Astrocyte (in vitro differentiated cells and primary cell): ENCODE measurements around the gene USPL1. TPM values are rescaled to one million over a fixed set of nuclear protein-coding genes. Genes with fewer than 3 reads are reported as not detected.

Source experiments
- DNase-seq: peaks from one replicate; pipeline ENCODE4 v3.0.0-alpha.2; 2010; ENCODE audit warnings: low read depth
- FAIRE-seq: peaks from 2 replicates; lab custom pipeline; 2011; peaks lifted over from hg19 to GRCh38; lab: Jason Lieb, UNC
- H2AFZ ChIP-seq: 2 replicates; pipeline ENCODE4 v1.6.0; 2012; ENCODE audit warnings: low read depth, low read length, inconsistent platforms
- H3K27ac ChIP-seq: 2 replicates; pipeline ENCODE4 v1.5.1; 2011; ENCODE audit warnings: low read depth, low read length, inconsistent platforms
- H3K27me3 ChIP-seq: 2 replicates; pipeline ENCODE4 v1.6.0; 2011; ENCODE audit warnings: low read length, inconsistent platforms; ENCODE audit not compliant: insufficient read depth
- H3K36me3 ChIP-seq: 2 replicates; pipeline ENCODE4 v1.5.1; 2011; ENCODE audit warnings: low read length, inconsistent platforms; ENCODE audit not compliant: insufficient read depth
- H3K4me1 ChIP-seq: 2 replicates; pipeline ENCODE4 v1.5.1; 2011; ENCODE audit warnings: low read length, inconsistent platforms; ENCODE audit not compliant: insufficient read depth
- H3K4me2 ChIP-seq: 2 replicates; pipeline ENCODE4 v1.6.0; 2012; ENCODE audit warnings: low read length, inconsistent platforms
- H3K4me3 ChIP-seq: 2 replicates; pipeline ENCODE4 v1.5.1; 2011; ENCODE audit warnings: low read depth, mild to moderate bottlenecking, low read length, inconsistent platforms; ENCODE audit not compliant: insufficient read depth
- H3K79me2 ChIP-seq: 2 replicates; pipeline ENCODE4 v1.6.0; 2012; ENCODE audit warnings: mild to moderate bottlenecking, low read length, inconsistent platforms; ENCODE audit not compliant: insufficient read depth
- H3K9ac ChIP-seq: 2 replicates; pipeline ENCODE4 v1.6.0; 2012; ENCODE audit warnings: mild to moderate bottlenecking, low read length, inconsistent platforms
- H3K9me3 ChIP-seq: 2 replicates; pipeline ENCODE4 v1.5.1; 2012; ENCODE audit warnings: low read depth, mild to moderate bottlenecking, low read length, inconsistent platforms; ENCODE audit not compliant: insufficient read depth
- H4K20me1 ChIP-seq: 2 replicates; pipeline ENCODE4 v1.6.0; 2012; ENCODE audit warnings: low read length, inconsistent platforms; ENCODE audit not compliant: insufficient read depth
- H3K27ac Mint-ChIP-seq: one replicate; pipeline ENCODE4 v1.8.0; 2021; ENCODE audit warnings: mild to moderate bottlenecking, mixed read lengths; ENCODE audit not compliant: unreplicated experiment
- H3K27me3 Mint-ChIP-seq: one replicate; pipeline ENCODE4 v1.8.0; 2021; ENCODE audit warnings: low read depth, mixed read lengths; ENCODE audit not compliant: unreplicated experiment
- H3K36me3 Mint-ChIP-seq: one replicate; pipeline ENCODE4 v1.8.0; 2021; ENCODE audit warnings: low read depth, mixed read lengths; ENCODE audit not compliant: unreplicated experiment
- H3K4me1 Mint-ChIP-seq: one replicate; pipeline ENCODE4 v1.8.0; 2021; ENCODE audit warnings: low read depth, mixed read lengths; ENCODE audit not compliant: unreplicated experiment
- H3K4me3 Mint-ChIP-seq: one replicate; pipeline ENCODE4 v1.8.0; 2021; ENCODE audit warnings: mild to moderate bottlenecking, moderate library complexity, mixed read lengths; ENCODE audit not compliant: unreplicated experiment
- H3K9me3 Mint-ChIP-seq: one replicate; pipeline ENCODE4 v1.8.0; 2021; ENCODE audit warnings: mild to moderate bottlenecking, mixed read lengths; ENCODE audit not compliant: unreplicated experiment
- CTCF ChIP-seq: IDR thresholded peaks from 2 replicates; pipeline ENCODE4 v1.5.1; 2011; ENCODE audit warnings: low read depth, mild to moderate bottlenecking, inconsistent platforms, low read length, moderate library complexity; ENCODE audit not compliant: insufficient read depth
- EZH2 ChIP-seq: IDR thresholded peaks from 2 replicates; pipeline ENCODE4 v1.6.1; 2012; ENCODE audit warnings: mild to moderate bottlenecking, low read length, inconsistent platforms; ENCODE audit not compliant: insufficient read depth
- total RNA-seq: library from RNA; stranded (reverse); gene quantifications from 2 replicates; pipeline ENCODE4 v1.2.1, GENCODE V29; 2021

Gene USPL1
- total RNA-seq, 1 donor from 2014 or later = 29.6 TPM

GRCh38 chr13:30705680-30706079 lies 88.0 kb downstream of the USPL1 start:
- Histone ChIP-seq H3K4me1 (peaks cover 6% of the 10 kb centered on the region), H2AFZ (no peak overlapping the region), H3K79me2 (no peaks in the 10 kb centered on the region), H3K9me3 (no peaks in the 10 kb centered on the region), H4K20me1 (no peaks in the 10 kb centered on the region), H3K36me3 (no peaks in the 10 kb centered on the region), H3K9ac (no peak overlapping the region), H3K27me3 (no peaks in the 10 kb centered on the region), H3K4me2 (no peak overlapping the region), H3K4me3 (no peak overlapping the region), H3K27ac (no peak overlapping the region)
- no peaks in the 10 kb centered on the region for H3K9me3 Mint-ChIP-seq
- FAIRE-seq (no peak), DNase-seq (no peak)
- H3K36me3 Mint-ChIP-seq = peaks cover 2% of the 10 kb centered on the region
- no peak overlapping the region for H3K27ac Mint-ChIP-seq
- no peak overlapping the region for H3K4me3 Mint-ChIP-seq
- TF ChIP-seq CTCF (no peak), EZH2 (no peak)
- peaks cover 9% of the 10 kb centered on the region for H3K27me3 Mint-ChIP-seq
- H3K4me1 Mint-ChIP-seq = peaks cover 10% of the 10 kb centered on the region

GRCh38 chr13:30708541-30708940 lies 90.8 kb downstream of the USPL1 start:
- Histone ChIP-seq H4K20me1 (no peaks in the 10 kb centered on the region), H3K9me3 (no peaks in the 10 kb centered on the region), H2AFZ (no peak overlapping the region), H3K4me3 (no peak overlapping the region), H3K27me3 (no peaks in the 10 kb centered on the region), H3K4me2 (peak overlapping the region; percentile 34), H3K79me2 (no peaks in the 10 kb centered on the region), H3K4me1 (peaks cover 6% of the 10 kb centered on the region), H3K27ac (no peak overlapping the region), H3K9ac (no peak overlapping the region), H3K36me3 (no peaks in the 10 kb centered on the region)
- no peak overlapping the region for H3K27ac Mint-ChIP-seq
- H3K4me3 Mint-ChIP-seq = no peak overlapping the region
- no peaks in the 10 kb centered on the region for H3K9me3 Mint-ChIP-seq
- peak; percentile 9 for FAIRE-seq
- peaks cover 4% of the 10 kb centered on the region for H3K27me3 Mint-ChIP-seq
- peaks cover 26% of the 10 kb centered on the region for H3K4me1 Mint-ChIP-seq
- peaks cover 2% of the 10 kb centered on the region for H3K36me3 Mint-ChIP-seq
- TF ChIP-seq CTCF (no peak), EZH2 (no peak)
- peak; percentile 61 for DNase-seq

Other genes starting within 250 kb of the USPL1 start
- not detected in 2 replicates for gene UBE2L5, start 195.4 kb upstream of the USPL1 start, total RNA-seq
- gene HMGB1, start 152.0 kb upstream of the USPL1 start, total RNA-seq = 177 and 200 TPM in 2 replicates
- 2.9 and 4.5 TPM in 2 replicates for gene ALOX5AP, start 117.6 kb downstream of the USPL1 start, total RNA-seq